ENCODE results near the gene HDAC4. TPM values are rescaled to one million over a fixed set of nuclear protein-coding genes. Genes with fewer than 3 reads are reported as not detected.

Gene HDAC4
- total and polyA plus RNA-seq, 9 of the 15 experiments (the other 6 are each of a cell fraction or from before 2014, with no cell fraction given) = 0.11 to 20.2 (median 4.0) TPM

- intact Hi-C loops (cut with micrococcal nuclease) (no loop called here), in situ Hi-C loops (cut with MboI) (no loop called here)
- no peak overlapping the region for H3K4me2 ChIP-seq (ENCODE audit: insufficient read depth, low read length)
- no peak overlapping the region for H3K27ac ChIP-seq (ENCODE audit: extremely low read depth, low read depth, low read length)
- no peak overlapping the region for H3K9ac ChIP-seq (ENCODE audit: insufficient read depth in 1 of 2, low read depth in 2 of 2, low read length in 2 of 2)
- ChIA-PET POLR2A (no interaction called here), CTCF (ENCODE audit: low intra/inter-chr PET ratio) (no interaction called here)
- peaks cover 2% of the 10 kb centered on the region; the same call in 1 of the 3 replicates for H3K36me3 ChIP-seq (ENCODE audit: control insufficient read depth, insufficient read depth, low read length)
- FAIRE-seq (no peak), ATAC-seq (no peak), DNase-seq (ENCODE audit: extremely low read depth in 1 of 4, low spot score in 3 of 4) (no peak)
- BruUV-seq (replicated peaks) = no TSS peak
- no peaks in the 10 kb centered on the region for H4K20me1 ChIP-seq (replicated peaks; ENCODE audit: control insufficient read depth, insufficient read depth, low read length)
- WGBS (ENCODE audit: insufficient coverage, low coverage, missing lambda C conversion rate) = 88% methylated on average over 4 of the region's 4 CpGs
- no peaks in the 10 kb centered on the region; a peak in 1 of 5 replicates for H3K4me1 ChIP-seq (replicated peaks in 1 of 2; ENCODE audit: control insufficient read depth in 2 of 2, insufficient read depth in 2 of 2, low read length in 2 of 2)
- H3K9me1 ChIP-seq (ENCODE audit: control insufficient read depth, insufficient read depth, low read length) = no peaks in the 10 kb centered on the region
- H3K4me3 ChIP-seq = no peak overlapping the region
- H3K79me2 ChIP-seq (ENCODE audit: control insufficient read depth, insufficient read depth, low read length) = peaks cover 18% of the 10 kb centered on the region
- TF ChIP-seq PHB2 (IDR thresholded peaks at IDR 0.05; ENCODE audit: low read depth) (0 out of 2 replicates have a peak, but pooled peaks have one; percentile 0), ARNT (IDR thresholded peaks at IDR 0.05) (no peak), PHF20 (IDR thresholded peaks at IDR 0.05; ENCODE audit: partially characterized antibody) (peak; percentile 13), MNT (conservative IDR thresholded peaks at IDR 0.05) (no peak)
- no peaks in the 10 kb centered on the region for H3K9me3 ChIP-seq (replicated peaks; ENCODE audit: control insufficient read depth, insufficient read depth, low read depth, low read length)
- H2AFZ ChIP-seq (ENCODE audit: low read depth, low read length) = no peak overlapping the region
- no peaks in the 10 kb centered on the region for H3K27me3 ChIP-seq (ENCODE audit: control insufficient read depth in 2 of 2, insufficient read depth in 2 of 2, low read length in 2 of 2)
Measured at GRCh38 chr2:239346676-239347075, 54.1 kb downstream of the HDAC4 start.

GRCh38 chr2:239345251-239345650, 55.6 kb downstream of the HDAC4 start:
- Histone ChIP-seq H3K9me1 (ENCODE audit: control insufficient read depth, insufficient read depth, low read length) (no peaks in the 10 kb centered on the region), H4K20me1 (replicated peaks; ENCODE audit: control insufficient read depth, insufficient read depth, low read length) (no peaks in the 10 kb centered on the region; the same call in 1 of the 2 replicates), H3K79me2 (ENCODE audit: control insufficient read depth, insufficient read depth, low read length) (peaks cover 18% of the 10 kb centered on the region), H3K4me1 (replicated peaks in 1 of 2; ENCODE audit: control insufficient read depth in 2 of 2, insufficient read depth in 2 of 2, low read length in 2 of 2) (no peaks in the 10 kb centered on the region; a peak in 1 of 5 replicates), H3K9me3 (replicated peaks; ENCODE audit: control insufficient read depth, insufficient read depth, low read depth, low read length) (no peaks in the 10 kb centered on the region), H3K27me3 (ENCODE audit: control insufficient read depth in 2 of 2, insufficient read depth in 2 of 2, low read length in 2 of 2) (no peaks in the 10 kb centered on the region), H2AFZ (ENCODE audit: low read depth, low read length) (no peak overlapping the region), H3K9ac (ENCODE audit: insufficient read depth in 1 of 2, low read depth in 2 of 2, low read length in 2 of 2) (no peak overlapping the region), H3K27ac (ENCODE audit: extremely low read depth, low read depth, low read length) (no peak overlapping the region), H3K36me3 (ENCODE audit: control insufficient read depth, insufficient read depth, low read length) (no peaks in the 10 kb centered on the region), H3K4me2 (ENCODE audit: insufficient read depth, low read length) (no peak overlapping the region), H3K4me3 (no peak overlapping the region)
- 96% methylated on average over 4 of the region's 8 CpGs for WGBS (ENCODE audit: insufficient coverage, low coverage, missing lambda C conversion rate)
- ATAC-seq = no peak
- BruUV-seq (replicated peaks) = no TSS peak
- CTCF ChIA-PET (ENCODE audit: low intra/inter-chr PET ratio) = no interaction called here
- intact Hi-C loops (cut with micrococcal nuclease) = no loop called here
- FAIRE-seq = no peak
- in situ Hi-C loops (cut with MboI) = no loop called here
- no peak for DNase-seq (ENCODE audit: extremely low read depth in 1 of 4, low spot score in 3 of 4)
- POLR2A ChIA-PET = interaction anchor here (1.4 kb wide), 1 partner anchor 10 kb away, joined by 4 read pairs; no protein-coding TSS in a partner anchor
- TF ChIP-seq USF1 (CRISPR knock-in tag; IDR thresholded peaks at IDR 0.05) (no peak), ZNF354B (CRISPR knock-in tag; IDR thresholded peaks at IDR 0.05) (no peak), CTBP1 (IDR thresholded peaks at IDR 0.05; ENCODE audit: borderline replicate concordance) (no peak)
